Measurements from ENCODE around the gene DGKA. TPM values are rescaled to one million over a fixed set of nuclear protein-coding genes. Genes with fewer than 3 reads are reported as not detected.

Gene DGKA
- total RNA-seq, 1 donor from 2014 or later, result 57.5 TPM

DNA sequence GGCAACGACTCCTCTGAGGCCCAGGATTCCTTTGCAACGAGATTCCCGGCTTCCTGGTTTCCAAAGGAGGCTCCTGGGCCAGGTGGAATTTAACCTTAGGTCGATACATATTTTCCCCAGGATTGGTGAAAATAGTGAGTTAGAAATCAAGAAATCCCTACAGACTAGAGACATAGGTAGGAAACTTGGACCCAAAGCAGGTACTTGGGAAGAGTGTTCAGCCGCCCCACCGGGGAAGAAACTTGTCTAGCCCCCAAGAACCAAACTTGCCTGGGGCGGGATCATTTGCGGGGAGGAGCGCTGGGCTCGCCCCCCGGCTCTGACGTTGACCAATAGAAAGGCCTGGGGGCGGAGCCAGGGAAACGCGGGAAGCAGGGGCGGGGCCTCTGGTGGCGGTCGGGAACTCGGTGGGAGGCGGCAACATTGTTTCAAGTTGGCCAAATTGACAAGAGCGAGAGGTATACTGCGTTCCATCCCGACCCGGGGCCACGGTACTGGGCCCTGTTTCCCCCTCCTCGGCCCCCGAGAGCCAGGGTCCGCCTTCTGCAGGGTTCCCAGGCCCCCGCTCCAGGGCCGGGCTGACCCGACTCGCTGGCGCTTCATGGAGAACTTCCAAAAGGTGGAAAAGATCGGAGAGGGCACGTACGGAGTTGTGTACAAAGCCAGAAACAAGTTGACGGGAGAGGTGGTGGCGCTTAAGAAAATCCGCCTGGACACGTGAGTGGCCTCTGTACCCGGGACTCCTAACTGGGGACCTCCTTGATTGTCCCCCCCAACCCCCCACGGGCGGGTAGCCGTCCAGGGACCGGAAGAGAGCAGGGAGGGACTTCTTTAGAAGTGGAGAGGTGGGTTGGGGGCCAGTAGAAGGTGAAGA, 35.7 kb downstream of the DGKA start, which contains the start of gene CDK2:
Gene CDK2 (plus strand): TSS at position 423 of the 874 bp plus-strand sequence. CDS start 179 bp downstream, at position 602.
- no peaks in the 10 kb centered on the region for H3K36me3 Mint-ChIP-seq (ENCODE audit: unreplicated experiment)
- DNase-seq, result peak; percentile 92
- H3K4me1 Mint-ChIP-seq (ENCODE audit: low read depth, unreplicated experiment), result peaks cover 12% of the 10 kb centered on the region
- H3K27ac Mint-ChIP-seq (ENCODE audit: unreplicated experiment), result peak within 1 kb of the TSS; percentile 96
- peaks cover 8% of the 10 kb centered on the region for H3K9me3 Mint-ChIP-seq (ENCODE audit: unreplicated experiment)
- H3K4me3 Mint-ChIP-seq (ENCODE audit: unreplicated experiment), result peak within 1 kb of the TSS; percentile 89
- H3K27me3 Mint-ChIP-seq (ENCODE audit: unreplicated experiment), result peaks cover 10% of the 10 kb centered on the region
- TF ChIP-seq, protein P1, sequence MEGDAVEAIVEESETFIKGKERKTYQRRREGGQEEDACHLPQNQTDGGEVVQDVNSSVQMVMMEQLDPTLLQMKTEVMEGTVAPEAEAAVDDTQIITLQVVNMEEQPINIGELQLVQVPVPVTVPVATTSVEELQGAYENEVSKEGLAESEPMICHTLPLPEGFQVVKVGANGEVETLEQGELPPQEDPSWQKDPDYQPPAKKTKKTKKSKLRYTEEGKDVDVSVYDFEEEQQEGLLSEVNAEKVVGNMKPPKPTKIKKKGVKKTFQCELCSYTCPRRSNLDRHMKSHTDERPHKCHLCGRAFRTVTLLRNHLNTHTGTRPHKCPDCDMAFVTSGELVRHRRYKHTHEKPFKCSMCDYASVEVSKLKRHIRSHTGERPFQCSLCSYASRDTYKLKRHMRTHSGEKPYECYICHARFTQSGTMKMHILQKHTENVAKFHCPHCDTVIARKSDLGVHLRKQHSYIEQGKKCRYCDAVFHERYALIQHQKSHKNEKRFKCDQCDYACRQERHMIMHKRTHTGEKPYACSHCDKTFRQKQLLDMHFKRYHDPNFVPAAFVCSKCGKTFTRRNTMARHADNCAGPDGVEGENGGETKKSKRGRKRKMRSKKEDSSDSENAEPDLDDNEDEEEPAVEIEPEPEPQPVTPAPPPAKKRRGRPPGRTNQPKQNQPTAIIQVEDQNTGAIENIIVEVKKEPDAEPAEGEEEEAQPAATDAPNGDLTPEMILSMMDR (IDR thresholded peaks at IDR 0.05; ENCODE audit: partially characterized antibody, unreplicated experiment), result no peak

DNA sequence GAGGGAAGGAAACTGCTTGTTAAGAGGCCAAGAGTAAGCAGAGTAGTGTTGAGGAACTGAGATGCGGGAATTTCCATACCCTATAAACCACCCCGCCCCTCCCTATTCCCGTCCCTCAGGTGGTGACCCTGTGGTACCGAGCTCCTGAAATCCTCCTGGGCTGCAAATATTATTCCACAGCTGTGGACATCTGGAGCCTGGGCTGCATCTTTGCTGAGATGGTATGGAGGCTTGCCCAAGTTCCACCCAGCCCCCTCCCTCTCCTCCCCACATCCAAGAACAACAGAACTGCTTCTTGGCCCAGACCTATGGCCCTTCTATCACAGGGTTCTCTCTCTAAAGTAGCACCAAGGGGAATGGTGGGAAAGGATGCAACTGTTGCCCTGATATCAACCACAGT, 38.4 kb downstream of the DGKA start:
- Mint-ChIP-seq H3K27me3 (ENCODE audit: unreplicated experiment) (peaks cover 6% of the 10 kb centered on the region), H3K9me3 (ENCODE audit: unreplicated experiment) (peaks cover 8% of the 10 kb centered on the region), H3K4me3 (ENCODE audit: unreplicated experiment) (peak overlapping the region; percentile 62), H3K27ac (ENCODE audit: unreplicated experiment) (no peak overlapping the region), H3K4me1 (ENCODE audit: low read depth, unreplicated experiment) (peaks cover 12% of the 10 kb centered on the region), H3K36me3 (ENCODE audit: unreplicated experiment) (no peaks in the 10 kb centered on the region)
- no peak for DNase-seq
- TF ChIP-seq, protein P1 (IDR thresholded peaks at IDR 0.05; ENCODE audit: partially characterized antibody, unreplicated experiment), result no peak

DNA sequence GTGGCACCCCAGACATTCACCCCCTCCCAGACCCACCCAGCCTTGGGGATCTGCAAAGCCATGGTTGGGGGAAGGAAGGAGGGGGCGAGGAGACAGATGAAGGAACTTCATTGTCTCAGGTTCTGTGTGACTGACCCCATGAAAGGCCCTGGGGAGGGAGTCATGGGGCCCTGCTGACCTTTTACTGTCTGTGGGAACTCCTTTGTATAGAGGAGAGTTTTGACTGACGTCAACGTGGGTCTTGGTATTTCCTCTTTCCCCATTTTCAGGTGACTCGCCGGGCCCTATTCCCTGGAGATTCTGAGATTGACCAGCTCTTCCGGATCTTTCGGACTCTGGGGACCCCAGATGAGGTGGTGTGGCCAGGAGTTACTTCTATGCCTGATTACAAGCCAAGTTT, 39.8 kb downstream of the DGKA start:
- Mint-ChIP-seq H3K36me3 (ENCODE audit: unreplicated experiment) (peaks cover 4% of the 10 kb centered on the region), H3K27ac (ENCODE audit: unreplicated experiment) (no peak overlapping the region), H3K27me3 (ENCODE audit: unreplicated experiment) (peaks cover 4% of the 10 kb centered on the region), H3K4me1 (ENCODE audit: low read depth, unreplicated experiment) (peaks cover 12% of the 10 kb centered on the region), H3K4me3 (ENCODE audit: unreplicated experiment) (no peak overlapping the region), H3K9me3 (ENCODE audit: unreplicated experiment) (peaks cover 7% of the 10 kb centered on the region)
- no peak for DNase-seq
- TF ChIP-seq, protein P1 (IDR thresholded peaks at IDR 0.05; ENCODE audit: partially characterized antibody, unreplicated experiment), result no peak

DNA sequence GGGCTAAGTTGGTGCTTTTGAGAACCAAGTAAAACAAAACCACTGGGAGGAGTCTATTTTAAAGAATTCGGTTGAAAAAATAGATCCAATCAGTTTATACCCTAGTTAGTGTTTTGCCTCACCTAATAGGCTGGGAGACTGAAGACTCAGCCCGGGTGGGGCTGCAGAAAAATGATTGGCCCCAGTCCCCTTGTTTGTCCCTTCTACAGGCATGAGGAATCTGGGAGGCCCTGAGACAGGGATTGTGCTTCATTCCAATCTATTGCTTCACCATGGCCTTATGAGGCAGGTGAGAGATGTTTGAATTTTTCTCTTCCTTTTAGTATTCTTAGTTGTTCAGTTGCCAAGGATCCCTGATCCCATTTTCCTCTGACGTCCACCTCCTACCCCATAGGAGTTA, 41.1 kb downstream of the DGKA start:
- H3K4me3 Mint-ChIP-seq (ENCODE audit: unreplicated experiment), result no peak overlapping the region
- peaks cover 4% of the 10 kb centered on the region for H3K36me3 Mint-ChIP-seq (ENCODE audit: unreplicated experiment)
- H3K27me3 Mint-ChIP-seq (ENCODE audit: unreplicated experiment), result peaks cover 4% of the 10 kb centered on the region
- TF ChIP-seq, protein P1 (IDR thresholded peaks at IDR 0.05; ENCODE audit: partially characterized antibody, unreplicated experiment), result no peak
- peak overlapping the region; percentile 33 for H3K27ac Mint-ChIP-seq (ENCODE audit: unreplicated experiment)
- DNase-seq, result no peak
- H3K9me3 Mint-ChIP-seq (ENCODE audit: unreplicated experiment), result peaks cover 4% of the 10 kb centered on the region
- H3K4me1 Mint-ChIP-seq (ENCODE audit: low read depth, unreplicated experiment), result peaks cover 14% of the 10 kb centered on the region

DNA sequence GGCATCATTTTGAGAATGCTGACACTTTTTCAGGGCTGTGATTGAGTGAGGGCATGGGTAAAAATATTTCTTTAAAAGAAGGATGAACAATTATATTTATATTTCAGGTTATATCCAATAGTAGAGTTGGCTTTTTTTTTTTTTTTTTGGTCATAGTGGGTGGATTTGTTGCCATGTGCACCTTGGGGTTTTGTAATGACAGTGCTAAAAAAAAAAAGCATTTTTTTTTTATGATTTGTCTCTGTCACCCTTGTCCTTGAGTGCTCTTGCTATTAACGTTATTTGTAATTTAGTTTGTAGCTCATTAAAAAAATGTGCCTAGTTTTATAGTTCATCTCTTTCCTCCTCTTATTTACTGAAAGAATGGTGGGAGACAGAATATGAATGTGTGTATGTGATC, 41.5 kb downstream of the DGKA start:
- TF ChIP-seq, protein P1 (IDR thresholded peaks at IDR 0.05; ENCODE audit: partially characterized antibody, unreplicated experiment), result no peak
- peaks cover 4% of the 10 kb centered on the region for H3K9me3 Mint-ChIP-seq (ENCODE audit: unreplicated experiment)
- peaks cover 13% of the 10 kb centered on the region for H3K4me1 Mint-ChIP-seq (ENCODE audit: low read depth, unreplicated experiment)
- H3K27ac Mint-ChIP-seq (ENCODE audit: unreplicated experiment), result peak overlapping the region; percentile 33
- H3K4me3 Mint-ChIP-seq (ENCODE audit: unreplicated experiment), result no peak overlapping the region
- H3K27me3 Mint-ChIP-seq (ENCODE audit: unreplicated experiment), result peaks cover 3% of the 10 kb centered on the region
- no peak for DNase-seq
- peaks cover 4% of the 10 kb centered on the region for H3K36me3 Mint-ChIP-seq (ENCODE audit: unreplicated experiment)

Data from glutamatergic neuron (in vitro differentiated cells).